MM.1S (cell line): ENCODE results near the gene MFRP.

Experiments used
- CTCF ChIP-seq: fragments of 300-600 bp; sonication (generic); IDR thresholded peaks from 2 replicates; pipeline ENCODE4 v1.5.1; 2016; ENCODE audit warnings: antibody characterized with exemption, low read length, mixed read lengths
- EZH2 ChIP-seq: fragments of 300-600 bp; sonication (generic); optimal IDR thresholded peaks from 2 replicates; pipeline ENCODE3; 2017; ENCODE audit warnings: low read depth, mild to moderate bottlenecking, antibody characterized with exemption, low read length, mixed read lengths
- EZH2phosphoT487 ChIP-seq: fragments of 300-600 bp; sonication (generic); IDR thresholded peaks from 2 replicates; pipeline ENCODE4 v1.6.1; 2018; ENCODE audit warnings: antibody characterized with exemption, low read length

- no peak for TF ChIP-seq EZH2phosphoT487
- TF ChIP-seq CTCF, result peak; percentile 89
- no peak for TF ChIP-seq EZH2
These were observed 34.9 kb upstream of the MFRP start, which contains the start of gene USP2 for GRCh38 chr11:119381181-119381988.
